Hepatocyte (in vitro differentiated cells): ENCODE measurements around the gene SLC22A23.

Source experiments
- EZH2 ChIP-seq: fragments of 200-600 bp; sonication (generic); IDR thresholded peaks from 2 replicates; pipeline ENCODE4 v1.6.1; 2016; ENCODE audit warnings: antibody characterized with exemption, mild to moderate bottlenecking, borderline replicate concordance
- EZH2phosphoT487 ChIP-seq: fragments of 200-600 bp; sonication (generic); IDR thresholded peaks from one replicate; pipeline ENCODE4 v1.6.1; 2018; ENCODE audit warnings: antibody characterized with exemption, mild to moderate bottlenecking, low read depth, moderate library complexity; ENCODE audit not compliant: unreplicated experiment, severe bottlenecking
- TF ChIP-seq, protein P1 (sequence below): fragments of 200-600 bp; sonication (generic); IDR thresholded peaks from 2 replicates; pipeline ENCODE4 v1.5.1; 2016; ENCODE audit warnings: antibody characterized with exemption, mild to moderate bottlenecking; ENCODE audit not compliant: poor library complexity

DNA sequence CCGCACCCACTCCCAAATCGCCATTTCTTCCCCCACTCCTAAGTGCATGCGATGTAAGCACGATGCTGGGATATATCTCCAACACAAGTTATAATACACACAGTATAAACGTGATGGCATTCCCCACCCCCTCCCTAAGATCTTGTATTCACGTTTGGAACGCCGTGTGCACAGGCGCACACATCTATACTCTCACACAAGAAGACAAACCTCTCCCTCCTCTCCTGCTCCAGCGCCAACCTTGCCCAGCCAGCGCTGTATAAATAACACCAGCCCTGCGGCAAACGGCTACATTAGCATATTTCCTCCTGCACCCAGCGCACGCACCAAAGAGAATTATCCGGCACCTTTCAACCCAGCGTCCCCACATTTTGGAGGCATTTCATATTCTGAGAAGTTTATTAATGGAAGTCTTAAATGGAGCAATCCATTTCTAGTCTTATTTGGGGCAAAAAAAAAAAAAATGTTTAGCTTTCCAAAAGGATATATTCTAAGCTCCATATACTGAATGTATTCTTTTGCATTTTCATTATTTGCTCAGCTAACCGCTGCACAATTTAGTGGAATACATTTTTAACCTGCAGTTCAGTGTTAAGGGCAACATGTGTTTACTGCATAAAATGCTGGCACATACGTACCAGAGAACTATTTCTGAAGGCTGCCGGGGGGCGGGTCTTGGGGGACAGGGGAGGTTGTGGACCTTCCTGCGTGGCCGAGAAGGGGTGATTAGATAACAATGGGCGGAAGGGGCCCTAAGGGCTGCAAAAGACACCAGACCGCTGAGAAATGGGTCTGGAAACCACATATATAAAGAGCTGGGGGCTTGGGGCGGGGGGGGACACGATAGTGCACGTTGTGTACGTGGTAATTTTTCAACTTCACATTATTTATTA is 1.1 kb upstream of the SLC22A23 start:
- TF ChIP-seq, protein P1, sequence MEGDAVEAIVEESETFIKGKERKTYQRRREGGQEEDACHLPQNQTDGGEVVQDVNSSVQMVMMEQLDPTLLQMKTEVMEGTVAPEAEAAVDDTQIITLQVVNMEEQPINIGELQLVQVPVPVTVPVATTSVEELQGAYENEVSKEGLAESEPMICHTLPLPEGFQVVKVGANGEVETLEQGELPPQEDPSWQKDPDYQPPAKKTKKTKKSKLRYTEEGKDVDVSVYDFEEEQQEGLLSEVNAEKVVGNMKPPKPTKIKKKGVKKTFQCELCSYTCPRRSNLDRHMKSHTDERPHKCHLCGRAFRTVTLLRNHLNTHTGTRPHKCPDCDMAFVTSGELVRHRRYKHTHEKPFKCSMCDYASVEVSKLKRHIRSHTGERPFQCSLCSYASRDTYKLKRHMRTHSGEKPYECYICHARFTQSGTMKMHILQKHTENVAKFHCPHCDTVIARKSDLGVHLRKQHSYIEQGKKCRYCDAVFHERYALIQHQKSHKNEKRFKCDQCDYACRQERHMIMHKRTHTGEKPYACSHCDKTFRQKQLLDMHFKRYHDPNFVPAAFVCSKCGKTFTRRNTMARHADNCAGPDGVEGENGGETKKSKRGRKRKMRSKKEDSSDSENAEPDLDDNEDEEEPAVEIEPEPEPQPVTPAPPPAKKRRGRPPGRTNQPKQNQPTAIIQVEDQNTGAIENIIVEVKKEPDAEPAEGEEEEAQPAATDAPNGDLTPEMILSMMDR, result no peak
- TF ChIP-seq EZH2, result no peak
- TF ChIP-seq EZH2phosphoT487, result no peak
